DND-41 (cell line): Measurements from ENCODE around the gene NEB.
"Not testable (repeated sequence)": the region's sequence is repeated elsewhere in the genome, so short reads cannot be mapped to it uniquely, and the experiment has no call there.

ENCODE experiments used
- ATAC-seq: fragments of 200-7000 bp; cut with Tn5 transposase; 3 replicates; pipeline ENCODE4 v1.9.1; 2021; ENCODE audit warnings: low read depth; ENCODE audit not compliant: insufficient read depth
- DNase-seq: peaks from one replicate; pipeline ENCODE4 v3.0.0-alpha.2; 2020
- H2AFZ ChIP-seq: 2 replicates; pipeline ENCODE4 v1.6.0; 2012; ENCODE audit warnings: low read depth, low read length
- H3K27ac ChIP-seq: 2 replicates; pipeline ENCODE4 v1.5.1; 2012; ENCODE audit warnings: low read length, inconsistent platforms
- H3K27me3 ChIP-seq: fragments of 200-600 bp; sonication (generic); 2 replicates; pipeline ENCODE4 v1.6.0; 2012; ENCODE audit warnings: low read length, mild to moderate bottlenecking, inconsistent platforms; ENCODE audit not compliant: insufficient read depth, poor library complexity
- H3K36me3 ChIP-seq: 2 replicates; pipeline ENCODE4 v1.5.1; 2012; ENCODE audit warnings: low read length, inconsistent platforms; ENCODE audit not compliant: insufficient read depth
- H3K4me1 ChIP-seq: 2 replicates; pipeline ENCODE4 v1.5.1; 2012; ENCODE audit warnings: mild to moderate bottlenecking, low read length; ENCODE audit not compliant: insufficient read depth
- H3K4me2 ChIP-seq: 2 replicates; pipeline ENCODE4 v1.6.0; 2012; ENCODE audit warnings: mild to moderate bottlenecking, moderate library complexity, low read length, inconsistent platforms; ENCODE audit not compliant: insufficient read depth
- H3K4me3 ChIP-seq, 2 experiments: fragments of 200-600 bp in 1 of 2; shearing (Covaris generic) in 1 of 2; 2 replicates each; pipeline ENCODE4 v1.5.1; 2012 to 2016; ENCODE audit warnings: inconsistent platforms in 2 of 2, low read length in 2 of 2, mild to moderate bottlenecking in 2 of 2, low read depth in 1 of 2, moderate library complexity in 1 of 2
- H3K79me2 ChIP-seq: 2 replicates; pipeline ENCODE4 v1.6.0; 2012; ENCODE audit warnings: low read length, inconsistent platforms; ENCODE audit not compliant: insufficient read depth
- H3K9ac ChIP-seq: 2 replicates; pipeline ENCODE4 v1.6.0; 2012; ENCODE audit warnings: low read depth, mild to moderate bottlenecking, inconsistent platforms, low read length, moderate library complexity
- H3K9me3 ChIP-seq: 2 replicates; pipeline ENCODE4 v1.5.1; 2012; ENCODE audit warnings: low read length, moderate library complexity, mild to moderate bottlenecking, inconsistent platforms; ENCODE audit not compliant: insufficient read depth, severe bottlenecking
- H4K20me1 ChIP-seq: 2 replicates; pipeline ENCODE4 v1.6.0; 2012; ENCODE audit warnings: low read length; ENCODE audit not compliant: insufficient read depth
- EZH2 ChIP-seq: IDR thresholded peaks from 3 replicates; pipeline ENCODE4 v1.6.1; 2012; ENCODE audit warnings: borderline replicate concordance, low read depth, mild to moderate bottlenecking, moderate library complexity, low read length, inconsistent platforms; ENCODE audit not compliant: severe bottlenecking
- TF ChIP-seq, protein P1 (sequence below): IDR thresholded peaks from 2 replicates; pipeline ENCODE4 v1.5.1; 2012; ENCODE audit warnings: borderline replicate concordance, low read length, moderate library complexity, mild to moderate bottlenecking; ENCODE audit not compliant: poor library complexity, severe bottlenecking; ENCODE audit errors: extremely low read depth

Gene NEB

DNA sequence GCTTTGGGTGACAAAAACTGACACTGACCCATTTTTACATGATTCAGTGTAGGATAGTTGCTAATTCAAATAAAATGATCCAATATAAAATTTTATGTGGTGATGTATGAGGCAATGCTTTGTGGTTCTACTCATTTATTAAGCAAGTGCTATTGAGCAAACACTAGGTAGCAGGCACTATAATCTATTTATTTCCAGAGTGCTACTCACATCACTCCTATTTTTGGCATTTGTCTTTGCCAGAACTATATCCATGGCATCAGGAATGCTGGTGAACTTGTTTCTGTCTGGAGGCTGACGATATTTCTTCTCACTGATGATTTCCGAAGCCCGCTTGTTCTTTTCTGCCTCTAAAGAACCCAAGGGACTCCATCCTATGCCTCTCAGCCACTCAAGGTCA lies 84.3 kb downstream of the NEB start:
- ATAC-seq (no peak), DNase-seq (no peak)
- Histone ChIP-seq H3K4me2 (no peak overlapping the region), H3K4me3 (no peak overlapping the region), H3K36me3 (no peaks in the 10 kb centered on the region), H3K9ac (no peak overlapping the region), H3K4me1 (no peaks in the 10 kb centered on the region), H4K20me1 (no peaks in the 10 kb centered on the region), H3K27me3 (no peaks in the 10 kb centered on the region), H3K27ac (no peak overlapping the region), H2AFZ (no peak overlapping the region), H3K9me3 (no peaks in the 10 kb centered on the region), H3K79me2 (no peaks in the 10 kb centered on the region)
- TF ChIP-seq, protein P1, sequence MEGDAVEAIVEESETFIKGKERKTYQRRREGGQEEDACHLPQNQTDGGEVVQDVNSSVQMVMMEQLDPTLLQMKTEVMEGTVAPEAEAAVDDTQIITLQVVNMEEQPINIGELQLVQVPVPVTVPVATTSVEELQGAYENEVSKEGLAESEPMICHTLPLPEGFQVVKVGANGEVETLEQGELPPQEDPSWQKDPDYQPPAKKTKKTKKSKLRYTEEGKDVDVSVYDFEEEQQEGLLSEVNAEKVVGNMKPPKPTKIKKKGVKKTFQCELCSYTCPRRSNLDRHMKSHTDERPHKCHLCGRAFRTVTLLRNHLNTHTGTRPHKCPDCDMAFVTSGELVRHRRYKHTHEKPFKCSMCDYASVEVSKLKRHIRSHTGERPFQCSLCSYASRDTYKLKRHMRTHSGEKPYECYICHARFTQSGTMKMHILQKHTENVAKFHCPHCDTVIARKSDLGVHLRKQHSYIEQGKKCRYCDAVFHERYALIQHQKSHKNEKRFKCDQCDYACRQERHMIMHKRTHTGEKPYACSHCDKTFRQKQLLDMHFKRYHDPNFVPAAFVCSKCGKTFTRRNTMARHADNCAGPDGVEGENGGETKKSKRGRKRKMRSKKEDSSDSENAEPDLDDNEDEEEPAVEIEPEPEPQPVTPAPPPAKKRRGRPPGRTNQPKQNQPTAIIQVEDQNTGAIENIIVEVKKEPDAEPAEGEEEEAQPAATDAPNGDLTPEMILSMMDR, result no peak
- TF ChIP-seq EZH2, result no peak

DNA sequence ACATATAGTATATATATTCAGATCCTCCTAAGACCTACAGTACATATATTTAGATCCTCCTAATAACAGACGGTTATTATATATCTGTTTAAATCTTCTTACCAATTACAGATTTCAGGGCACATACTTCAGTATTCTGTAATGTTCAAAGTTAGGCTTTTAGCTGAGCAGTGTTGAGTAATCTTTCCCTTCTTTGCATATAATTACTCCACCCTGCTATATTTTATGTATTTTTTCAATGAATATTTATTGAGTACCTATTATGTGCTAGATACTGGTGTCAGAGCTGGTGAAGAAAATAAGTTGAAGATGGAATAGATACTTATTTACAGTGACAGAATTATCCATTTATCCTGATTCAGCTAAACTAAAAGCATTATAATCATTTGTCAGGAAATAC lies 84.9 kb downstream of the NEB start:
- no peaks in the 10 kb centered on the region for H3K79me2 ChIP-seq
- no peak for TF ChIP-seq EZH2
- TF ChIP-seq, protein P1, result no peak
- DNase-seq (no peak), ATAC-seq (no peak)
- no peaks in the 10 kb centered on the region for H4K20me1 ChIP-seq
- H3K9ac ChIP-seq, result no peak overlapping the region
- H2AFZ ChIP-seq, result no peak overlapping the region
- H3K27ac ChIP-seq, result no peak overlapping the region
- H3K4me3 ChIP-seq, result no peak overlapping the region
- no peaks in the 10 kb centered on the region for H3K27me3 ChIP-seq
- no peaks in the 10 kb centered on the region for H3K4me1 ChIP-seq
- H3K36me3 ChIP-seq, result no peaks in the 10 kb centered on the region
- no peak overlapping the region for H3K4me2 ChIP-seq
- no peaks in the 10 kb centered on the region for H3K9me3 ChIP-seq

GRCh38 chr2:151646512-151646911 lies 87.8 kb downstream of the NEB start:
- not testable (repeated sequence) for H3K79me2 ChIP-seq, H3K9me3 ChIP-seq, H3K27ac ChIP-seq, H2AFZ ChIP-seq, H3K4me1 ChIP-seq, H3K27me3 ChIP-seq, DNase-seq, H3K36me3 ChIP-seq, ATAC-seq, H3K4me2 ChIP-seq, H3K9ac ChIP-seq, H3K4me3 ChIP-seq, H4K20me1 ChIP-seq

DNA sequence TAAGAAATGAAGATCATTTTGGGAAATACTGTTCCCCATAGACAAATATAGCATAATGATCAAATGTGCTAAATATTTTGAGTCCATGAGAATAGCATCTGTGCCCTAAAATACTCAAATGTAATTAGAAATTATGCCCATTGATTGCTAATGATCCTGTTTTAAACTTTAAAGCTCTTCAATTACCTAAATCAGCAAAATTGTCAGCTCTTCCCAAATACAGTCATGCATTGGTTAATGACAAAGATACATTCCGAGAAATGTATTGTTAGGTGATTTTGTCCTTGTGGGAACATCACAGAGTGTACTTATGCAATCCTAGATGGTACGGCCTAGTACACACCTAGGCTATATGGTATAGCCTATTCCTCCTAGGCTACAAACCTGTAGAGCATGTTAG lies 89.7 kb downstream of the NEB start:
- Histone ChIP-seq H3K9ac (no peak overlapping the region), H3K4me3 (no peak overlapping the region), H3K4me1 (no peaks in the 10 kb centered on the region), H3K27ac (no peak overlapping the region), H3K27me3 (no peaks in the 10 kb centered on the region), H3K4me2 (no peak overlapping the region), H3K36me3 (no peaks in the 10 kb centered on the region), H3K79me2 (no peaks in the 10 kb centered on the region), H3K9me3 (no peaks in the 10 kb centered on the region), H4K20me1 (no peaks in the 10 kb centered on the region), H2AFZ (no peak overlapping the region)
- TF ChIP-seq, protein P1, result no peak
- TF ChIP-seq EZH2, result no peak
- ATAC-seq (no peak), DNase-seq (no peak)

- H3K27ac ChIP-seq, H3K4me2 ChIP-seq, H3K4me3 ChIP-seq, DNase-seq, H3K9me3 ChIP-seq, H4K20me1 ChIP-seq, ATAC-seq, H3K27me3 ChIP-seq, H3K36me3 ChIP-seq, H3K79me2 ChIP-seq, H2AFZ ChIP-seq, H3K9ac ChIP-seq: not testable (repeated sequence)
- H3K4me1 ChIP-seq, result peaks cover 19% of the 10 kb centered on the region
Observed at GRCh38 chr2:151641895-151642294, 92.4 kb downstream of the NEB start.
